ENCODE measurements around the gene PSMB10.

The PSMB10 gene

GRCh38 chr16:67968400-67969253 lies 32.0 kb upstream of the PSMB10 start, which contains the start of gene SLC12A4 (continued):
- TF ChIP-seq ZNF280C (tag by site-specific recombination; IDR thresholded peaks at IDR 0.05) (no peak), GLIS2 (tag by site-specific recombination; IDR thresholded peaks at IDR 0.05) (peak; percentile 41; the same call in 1 of the 2 replicates), ZSCAN4 (tag by site-specific recombination; IDR thresholded peaks at IDR 0.05) (no peak), ZBTB26 (tag by site-specific recombination; optimal IDR thresholded peaks at IDR 0.05) (no peak), ZNF311 (tag by site-specific recombination; IDR thresholded peaks at IDR 0.05; ENCODE audit: borderline replicate concordance) (no peak), ZNF174 (tag by site-specific recombination; IDR thresholded peaks at IDR 0.05) (no peak), ZNF133 (tag by site-specific recombination; IDR thresholded peaks at IDR 0.05) (no peak), ZNF280D (tag by site-specific recombination; IDR thresholded peaks at IDR 0.05) (no peak), ZNF121 (tag by site-specific recombination; IDR thresholded peaks at IDR 0.05) (peak; percentile 92), SP2 (tag by site-specific recombination; IDR thresholded peaks at IDR 0.05) (peak; percentile 76), GLI2 (tag by site-specific recombination; IDR thresholded peaks at IDR 0.05; ENCODE audit: borderline replicate concordance, low read depth) (no peak), ZSCAN30 (tag by site-specific recombination; IDR thresholded peaks at IDR 0.05) (peak; percentile 32), ZBTB1 (tag by site-specific recombination; IDR thresholded peaks at IDR 0.05) (0 out of 2 replicates have a peak, but pooled peaks have one; percentile 16), ZNF473 (tag by site-specific recombination; IDR thresholded peaks at IDR 0.05) (no peak), MEIS1 (CRISPR knock-in tag; IDR thresholded peaks at IDR 0.05; ENCODE audit: borderline replicate concordance) (no peak), ZNF335 (tag by site-specific recombination; conservative IDR thresholded peaks at IDR 0.05) (peak; percentile 57), FEZF1 (tag by site-specific recombination; IDR thresholded peaks at IDR 0.05) (no peak), SP7 (tag by site-specific recombination; IDR thresholded peaks at IDR 0.05) (peak; percentile 68), ZNF202 (tag by site-specific recombination; IDR thresholded peaks at IDR 0.05; ENCODE audit: borderline replicate concordance) (no peak), YY2 (tag by site-specific recombination; IDR thresholded peaks at IDR 0.05) (no peak), ZEB2 (tag by site-specific recombination; IDR thresholded peaks at IDR 0.05) (0 out of 2 replicates have a peak, but pooled peaks have one; percentile 33), SCRT2 (tag by site-specific recombination; IDR thresholded peaks at IDR 0.05) (no peak), ZNF830 (tag by site-specific recombination; IDR thresholded peaks at IDR 0.05; ENCODE audit: low read depth) (no peak), ZNF398 (tag by site-specific recombination; IDR thresholded peaks at IDR 0.05) (no peak; the same call in 1 of the 2 replicates), ZNF362 (tag by site-specific recombination; IDR thresholded peaks at IDR 0.05) (no peak)
